ENCODE data around the gene TOMM5.

TOMM5 gene

GRCh38 chr9:37551888-37552287 is 40.5 kb downstream of the TOMM5 start:
- Histone ChIP-seq H3K27ac (replicated peaks) (no peak overlapping the region), H3K4me3 (replicated peaks; ENCODE audit: insufficient read depth, low read length) (no peak overlapping the region), H3K27me3 (ENCODE audit: insufficient read depth, poor library complexity, severe bottlenecking) (no peaks in the 10 kb centered on the region)
- TF ChIP-seq POLR2AphosphoS5 (IDR thresholded peaks at IDR 0.05; ENCODE audit: low read depth) (no peak), SPI1 (IDR thresholded peaks at IDR 0.05; ENCODE audit: borderline replicate concordance, low read depth) (no peak), GABPA (IDR thresholded peaks at IDR 0.05; ENCODE audit: low read depth) (no peak), CTCF (IDR thresholded peaks at IDR 0.05; ENCODE audit: insufficient read depth, low read length) (no peak)
- TF ChIP-seq, protein P1, sequence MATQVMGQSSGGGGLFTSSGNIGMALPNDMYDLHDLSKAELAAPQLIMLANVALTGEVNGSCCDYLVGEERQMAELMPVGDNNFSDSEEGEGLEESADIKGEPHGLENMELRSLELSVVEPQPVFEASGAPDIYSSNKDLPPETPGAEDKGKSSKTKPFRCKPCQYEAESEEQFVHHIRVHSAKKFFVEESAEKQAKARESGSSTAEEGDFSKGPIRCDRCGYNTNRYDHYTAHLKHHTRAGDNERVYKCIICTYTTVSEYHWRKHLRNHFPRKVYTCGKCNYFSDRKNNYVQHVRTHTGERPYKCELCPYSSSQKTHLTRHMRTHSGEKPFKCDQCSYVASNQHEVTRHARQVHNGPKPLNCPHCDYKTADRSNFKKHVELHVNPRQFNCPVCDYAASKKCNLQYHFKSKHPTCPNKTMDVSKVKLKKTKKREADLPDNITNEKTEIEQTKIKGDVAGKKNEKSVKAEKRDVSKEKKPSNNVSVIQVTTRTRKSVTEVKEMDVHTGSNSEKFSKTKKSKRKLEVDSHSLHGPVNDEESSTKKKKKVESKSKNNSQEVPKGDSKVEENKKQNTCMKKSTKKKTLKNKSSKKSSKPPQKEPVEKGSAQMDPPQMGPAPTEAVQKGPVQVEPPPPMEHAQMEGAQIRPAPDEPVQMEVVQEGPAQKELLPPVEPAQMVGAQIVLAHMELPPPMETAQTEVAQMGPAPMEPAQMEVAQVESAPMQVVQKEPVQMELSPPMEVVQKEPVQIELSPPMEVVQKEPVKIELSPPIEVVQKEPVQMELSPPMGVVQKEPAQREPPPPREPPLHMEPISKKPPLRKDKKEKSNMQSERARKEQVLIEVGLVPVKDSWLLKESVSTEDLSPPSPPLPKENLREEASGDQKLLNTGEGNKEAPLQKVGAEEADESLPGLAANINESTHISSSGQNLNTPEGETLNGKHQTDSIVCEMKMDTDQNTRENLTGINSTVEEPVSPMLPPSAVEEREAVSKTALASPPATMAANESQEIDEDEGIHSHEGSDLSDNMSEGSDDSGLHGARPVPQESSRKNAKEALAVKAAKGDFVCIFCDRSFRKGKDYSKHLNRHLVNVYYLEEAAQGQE (IDR thresholded peaks at IDR 0.05; ENCODE audit: insufficient replicate concordance, low read depth), result no peak
- DNase-seq (ENCODE audit: low read depth in 1 of 2, low spot score in 1 of 2), result no peak

GRCh38 chr9:37551468-37551867 is 40.9 kb downstream of the TOMM5 start:
- no peak overlapping the region for H3K4me3 ChIP-seq (replicated peaks; ENCODE audit: insufficient read depth, low read length)
- no peak for DNase-seq (ENCODE audit: low read depth in 1 of 2, low spot score in 1 of 2)
- no peak overlapping the region for H3K27ac ChIP-seq (replicated peaks)
- H3K27me3 ChIP-seq (ENCODE audit: insufficient read depth, poor library complexity, severe bottlenecking), result no peaks in the 10 kb centered on the region
- TF ChIP-seq SPI1 (IDR thresholded peaks at IDR 0.05; ENCODE audit: borderline replicate concordance, low read depth), result no peak
- TF ChIP-seq CTCF (IDR thresholded peaks at IDR 0.05; ENCODE audit: insufficient read depth, low read length), result no peak
- TF ChIP-seq, protein P1 (IDR thresholded peaks at IDR 0.05; ENCODE audit: insufficient replicate concordance, low read depth), result no peak
- TF ChIP-seq GABPA (IDR thresholded peaks at IDR 0.05; ENCODE audit: low read depth), result no peak
- no peak for TF ChIP-seq POLR2AphosphoS5 (IDR thresholded peaks at IDR 0.05; ENCODE audit: low read depth)

DNA sequence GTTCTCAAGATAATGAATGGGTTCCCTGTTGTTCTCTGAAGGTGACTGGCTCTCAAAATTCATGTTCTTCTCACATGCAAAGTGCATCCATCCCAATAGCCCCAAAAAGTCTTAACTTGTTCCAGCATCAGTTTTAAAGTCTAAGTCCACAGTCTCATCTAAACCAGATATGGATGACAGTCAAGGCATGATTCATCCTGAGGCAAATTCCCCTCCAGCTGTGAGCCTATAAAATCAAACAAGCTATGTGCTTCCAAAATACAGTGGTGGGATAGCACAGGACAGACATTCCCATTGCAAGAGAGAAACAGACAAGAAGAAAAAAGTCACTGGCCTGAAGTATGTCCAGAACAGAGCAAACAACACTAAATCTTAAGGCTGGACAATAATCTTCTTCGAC is 41.6 kb downstream of the TOMM5 start:
- no peak for DNase-seq (ENCODE audit: low read depth in 1 of 2, low spot score in 1 of 2)
- H3K27me3 ChIP-seq (ENCODE audit: insufficient read depth, poor library complexity, severe bottlenecking), result no peaks in the 10 kb centered on the region
- H3K4me3 ChIP-seq (replicated peaks; ENCODE audit: insufficient read depth, low read length), result no peak overlapping the region
- H3K27ac ChIP-seq (replicated peaks), result no peak overlapping the region
- TF ChIP-seq CTCF (IDR thresholded peaks at IDR 0.05; ENCODE audit: insufficient read depth, low read length), result no peak
- TF ChIP-seq, protein P1 (IDR thresholded peaks at IDR 0.05; ENCODE audit: insufficient replicate concordance, low read depth), result no peak
- no peak for TF ChIP-seq POLR2AphosphoS5 (IDR thresholded peaks at IDR 0.05; ENCODE audit: low read depth)
- no peak for TF ChIP-seq SPI1 (IDR thresholded peaks at IDR 0.05; ENCODE audit: borderline replicate concordance, low read depth)
- no peak for TF ChIP-seq GABPA (IDR thresholded peaks at IDR 0.05; ENCODE audit: low read depth)
